Transverse colon (tissue), 4 donors: ENCODE measurements around the gene IMMP2L. TPM values are rescaled to one million over a fixed set of nuclear protein-coding genes. Genes with fewer than 3 reads are reported as not detected.

ENCODE experiments used
- DNase-seq: peaks from one replicate; pipeline ENCODE4 v3.0.0-alpha.2; 2019
- H3K27ac ChIP-seq, 4 donors: fragments of 200-600 bp; sonication (generic); 2 replicates each; pipeline ENCODE4 v1.5.1; 2016 to 2018; ENCODE audit warnings: inconsistent platforms in 4 of 4
- H3K27me3 ChIP-seq: fragments of 200-600 bp; sonication (generic); 2 replicates; pipeline ENCODE4 v1.5.1; 2017; ENCODE audit warnings: inconsistent platforms
- H3K36me3 ChIP-seq, 4 donors: fragments of 200-600 bp; sonication (generic); 2 replicates each; pipeline ENCODE4 v1.5.1; 2017 to 2019; ENCODE audit warnings: inconsistent platforms in 4 of 4
- H3K4me1 ChIP-seq, 4 donors: fragments of 200-600 bp; sonication (generic); 2 replicates each; pipeline ENCODE4 v1.5.1; 2017 to 2020; ENCODE audit warnings: inconsistent platforms in 4 of 4
- H3K4me3 ChIP-seq, 4 donors: fragments of 200-600 bp; sonication (generic); 1 replicate in 1 of 4; 2 replicates in 3 of 4; pipeline versions ENCODE4 v1.5.1 to v1.6.1; 2017 to 2019; ENCODE audit warnings: inconsistent platforms in 4 of 4
- H3K9me3 ChIP-seq, 2 donors: fragments of 200-600 bp; sonication (generic); 2 replicates each; pipeline ENCODE4 v1.5.1; 2017 to 2019; ENCODE audit warnings: inconsistent platforms in 2 of 2
- EP300 ChIP-seq: sonication (generic); formaldehyde crosslinking; IDR thresholded peaks from one replicate; pipeline ENCODE4 v1.6.1; 2017; ENCODE audit warnings: antibody characterized with exemption, low read depth
- POLR2A ChIP-seq: fragments of 450-650 bp; IDR thresholded peaks from one replicate; pipeline ENCODE4 v1.6.1; 2016; ENCODE audit warnings: antibody characterized with exemption, mild to moderate bottlenecking, moderate library complexity
- POLR2AphosphoS5 ChIP-seq, 3 donors: sonication (generic); formaldehyde crosslinking; IDR thresholded peaks; one replicate each; pipeline ENCODE4 v1.6.1; 2016; ENCODE audit warnings: antibody characterized with exemption in 3 of 3
- WGBS, 2 donors: methylation state at CpG; one replicate each; pipeline ENCODE4 v1.1.5; 2018; ENCODE audit warnings: low coverage in 1 of 2; 5-methylcytosine and 5-hydroxymethylcytosine counted together
- in situ Hi-C, 4 donors: fragments of 200-750 bp; cut with MboI; loops; one replicate each; pipeline versions ENCODE4 v1.15.0 to v1.15.1; 2017; ENCODE audit warnings: low sequenced_read_pairs in 3 of 4, low pct_ligation_motif_present in 1 of 4, low pct_unique_long_range_greater_than_20kb in 1 of 4
- intact Hi-C: fragments of 100-400 bp; cut with DNase I; formaldehyde crosslinking; loops from one replicate; pipeline ENCODE4 v1.15.1; 2023; ENCODE audit warnings: low total_unique reads
- total RNA-seq, 4 donors: library from RNA; depleted of rRNA; stranded (reverse); fragments of >200 nt; gene quantifications; one replicate each; pipeline ENCODE4 v1.1.0, GENCODE V29; 2016
- TF ChIP-seq, protein P1 (sequence below), 5 experiments: fragments of 200-600 bp in 3 of 5; fragments of 450-650 bp in 2 of 5; sonication (generic) in 3 of 5; IDR thresholded peaks; 1 replicate in 2 of 5; 2 replicates in 3 of 5; pipeline ENCODE4 v1.5.1; 2016 to 2017; ENCODE audit warnings: antibody characterized with exemption in 5 of 5, inconsistent platforms in 3 of 5, mild to moderate bottlenecking in 2 of 5, moderate library complexity in 1 of 5

IMMP2L gene
- total RNA-seq, 4 donors from 2014 or later, result 8.6 to 69.6 (median 10.9) TPM

DNA sequence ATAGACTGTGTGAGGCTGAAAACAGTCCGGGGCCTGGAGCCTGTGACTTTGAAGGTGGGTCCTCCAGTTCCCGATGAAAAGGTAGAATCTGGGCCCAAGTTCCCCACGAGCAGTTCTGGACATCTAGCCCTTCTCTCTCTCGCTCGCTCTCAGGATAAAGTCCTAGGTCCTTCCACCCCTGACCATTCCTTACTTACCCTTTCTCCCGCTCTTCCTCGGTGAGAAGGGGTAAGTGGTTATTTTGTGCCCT, 713 bp downstream of the IMMP2L start:
- Histone ChIP-seq H3K4me1 (peaks cover 0 to 28% (median 16%) of the 10 kb centered on the region in 4 donors), H3K27ac (peak overlapping the region; percentile 86 to 92 (median 87)), H3K36me3 (no peaks in the 10 kb centered on the region), H3K4me3 (peak overlapping the region; percentile 78 to 94 (median 87)), H3K27me3 (no peaks in the 10 kb centered on the region), H3K9me3 (no peaks in the 10 kb centered on the region)
- TF ChIP-seq, protein P1, sequence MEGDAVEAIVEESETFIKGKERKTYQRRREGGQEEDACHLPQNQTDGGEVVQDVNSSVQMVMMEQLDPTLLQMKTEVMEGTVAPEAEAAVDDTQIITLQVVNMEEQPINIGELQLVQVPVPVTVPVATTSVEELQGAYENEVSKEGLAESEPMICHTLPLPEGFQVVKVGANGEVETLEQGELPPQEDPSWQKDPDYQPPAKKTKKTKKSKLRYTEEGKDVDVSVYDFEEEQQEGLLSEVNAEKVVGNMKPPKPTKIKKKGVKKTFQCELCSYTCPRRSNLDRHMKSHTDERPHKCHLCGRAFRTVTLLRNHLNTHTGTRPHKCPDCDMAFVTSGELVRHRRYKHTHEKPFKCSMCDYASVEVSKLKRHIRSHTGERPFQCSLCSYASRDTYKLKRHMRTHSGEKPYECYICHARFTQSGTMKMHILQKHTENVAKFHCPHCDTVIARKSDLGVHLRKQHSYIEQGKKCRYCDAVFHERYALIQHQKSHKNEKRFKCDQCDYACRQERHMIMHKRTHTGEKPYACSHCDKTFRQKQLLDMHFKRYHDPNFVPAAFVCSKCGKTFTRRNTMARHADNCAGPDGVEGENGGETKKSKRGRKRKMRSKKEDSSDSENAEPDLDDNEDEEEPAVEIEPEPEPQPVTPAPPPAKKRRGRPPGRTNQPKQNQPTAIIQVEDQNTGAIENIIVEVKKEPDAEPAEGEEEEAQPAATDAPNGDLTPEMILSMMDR (IDR thresholded peaks at IDR 0.05), result no peak
- TF ChIP-seq POLR2A, result no peak
- no peak for TF ChIP-seq POLR2AphosphoS5 (IDR thresholded peaks at IDR 0.05)
- TF ChIP-seq EP300, result no peak
- intact Hi-C loops (loop anchor here (10.0 kb wide), 1 partner anchor 1553 kb away; the partner anchor contains the start of gene SMIM30), in situ Hi-C loops (no loop called here)
- 7% methylated on average over 3 to 7 of the region's 7 CpGs for WGBS, 2 donors
- no peak for DNase-seq

DNA sequence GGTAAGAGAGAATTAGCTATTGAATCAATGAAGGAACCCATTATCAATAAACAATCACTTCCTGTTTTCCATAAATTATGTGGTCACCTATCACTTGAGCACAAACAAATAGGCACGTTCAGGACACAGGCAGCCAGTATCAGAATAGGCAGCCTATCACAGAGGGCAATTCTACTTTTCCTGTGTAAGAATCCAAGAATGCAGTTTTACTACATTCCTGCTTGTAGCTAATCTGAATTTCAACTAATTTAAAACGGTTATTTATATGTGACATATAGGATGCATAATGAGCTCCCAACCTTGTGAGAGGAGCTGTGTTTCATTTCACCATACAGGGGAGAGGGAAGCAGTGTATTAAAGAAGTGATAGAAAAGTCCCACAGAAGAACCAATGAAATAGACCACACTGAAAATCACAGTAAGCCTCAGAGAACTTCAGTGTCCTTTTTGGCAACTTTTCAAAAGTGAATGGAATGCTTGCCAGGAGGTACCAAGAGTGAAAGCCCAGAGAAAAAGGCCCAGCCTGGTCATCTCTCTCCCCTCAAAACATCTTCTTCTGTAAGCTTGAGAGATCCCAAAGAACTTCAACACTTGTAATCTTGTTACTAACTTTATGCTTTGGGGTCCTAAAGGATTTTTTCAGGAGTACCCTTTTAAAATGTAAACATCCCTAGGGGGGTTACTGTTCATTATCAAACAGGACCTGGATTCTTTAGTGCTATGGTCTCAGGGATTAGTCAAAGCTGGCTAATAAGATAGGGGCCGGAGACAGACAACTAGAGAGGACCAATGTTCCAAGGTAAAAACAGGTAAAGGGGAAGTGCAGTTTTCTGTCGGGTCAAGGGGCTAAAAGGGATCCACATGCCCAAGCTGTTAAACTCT, 1.3 kb downstream of the IMMP2L start:
- no peaks in the 10 kb centered on the region for H3K36me3 ChIP-seq

DNA sequence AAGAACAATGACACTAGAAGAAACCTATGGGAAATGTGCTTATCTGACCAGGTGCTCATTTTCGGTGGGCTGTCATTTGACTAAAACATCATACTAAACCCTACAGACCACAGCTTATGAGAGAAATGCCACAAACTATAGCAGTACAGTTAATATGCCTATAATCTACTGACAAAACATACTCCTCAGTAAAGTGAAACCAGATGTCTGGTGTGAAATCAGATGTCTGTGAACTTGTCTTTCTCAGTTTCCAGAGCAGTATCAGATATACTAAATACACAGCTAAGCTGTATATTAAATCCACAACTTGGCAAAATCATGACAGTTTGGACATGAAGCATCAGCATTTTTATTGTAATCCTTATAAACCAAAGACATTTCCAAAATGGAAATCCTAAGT, 3.3 kb downstream of the IMMP2L start:
- DNase-seq, result no peak
- Histone ChIP-seq H3K4me3 (no peak overlapping the region), H3K9me3 (no peaks in the 10 kb centered on the region), H3K27ac (no peak overlapping the region), H3K4me1 (peaks cover 0 to 28% (median 16%) of the 10 kb centered on the region in 4 donors), H3K27me3 (no peaks in the 10 kb centered on the region), H3K36me3 (no peaks in the 10 kb centered on the region)
- intact Hi-C loops, result no loop called here
- in situ Hi-C loops, result no loop called here
- TF ChIP-seq POLR2A, result no peak
- TF ChIP-seq, protein P1 (IDR thresholded peaks at IDR 0.05), result no peak
- no peak for TF ChIP-seq EP300
- TF ChIP-seq POLR2AphosphoS5 (IDR thresholded peaks at IDR 0.05), result no peak
- 40 to 67% methylated on average over 1 of the region's 1 CpG for WGBS, 2 donors

More for the DNA sequence above, 1.3 kb downstream of the IMMP2L start:
- 19 to 24% methylated on average over 4 of the region's 4 CpGs for WGBS, 2 donors
- Histone ChIP-seq H3K9me3 (no peaks in the 10 kb centered on the region), H3K4me3 (peak overlapping the region in 3 of 4 donors; percentile 82 to 94 (median 92)), H3K27ac (peak overlapping the region in 3 of 4 donors; percentile 86 to 92 (median 88)), H3K4me1 (peaks cover 0 to 28% (median 16%) of the 10 kb centered on the region in 4 donors), H3K27me3 (no peaks in the 10 kb centered on the region)
- intact Hi-C loops (loop anchor here (10.0 kb wide), 1 partner anchor 1554 kb away; the partner anchor contains the start of gene SMIM30), in situ Hi-C loops (no loop called here)
- TF ChIP-seq, protein P1 (IDR thresholded peaks at IDR 0.05), result no peak
- TF ChIP-seq EP300 (no peak), POLR2AphosphoS5 (IDR thresholded peaks at IDR 0.05) (no peak), POLR2A (no peak)
- DNase-seq, result no peak

DNA sequence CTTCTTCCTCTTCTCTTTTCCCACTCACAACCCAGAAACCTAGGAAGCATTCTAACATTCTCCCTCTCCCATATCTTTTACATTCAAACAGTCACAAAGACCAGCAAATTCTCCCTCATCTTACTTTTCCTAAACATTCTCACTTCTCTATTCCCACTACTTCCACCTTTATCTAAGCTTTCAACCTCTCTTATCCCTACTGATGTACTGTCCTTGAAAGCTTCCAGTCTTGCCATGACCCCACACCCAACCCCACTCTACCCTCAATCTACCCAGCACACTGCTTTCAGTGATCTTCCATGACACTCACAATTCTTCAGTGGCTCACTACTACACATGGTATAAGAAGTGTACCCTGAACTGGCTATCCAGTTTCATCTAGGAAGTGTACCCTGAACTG, 5.3 kb downstream of the IMMP2L start:
- no peak for DNase-seq
- H3K4me3 ChIP-seq, result no peak overlapping the region
- H3K9me3 ChIP-seq, result no peaks in the 10 kb centered on the region
- H3K36me3 ChIP-seq, result no peaks in the 10 kb centered on the region
- intact Hi-C loops, result no loop called here
- no peak overlapping the region for H3K27ac ChIP-seq
- in situ Hi-C loops, result no loop called here
- H3K27me3 ChIP-seq, result no peaks in the 10 kb centered on the region
- H3K4me1 ChIP-seq, result peaks cover 0 to 23% (median 12%) of the 10 kb centered on the region in 4 donors
- TF ChIP-seq POLR2AphosphoS5 (IDR thresholded peaks at IDR 0.05), result no peak
- TF ChIP-seq EP300, result no peak
